Fibroblast of lung (primary cell): ENCODE measurements around the gene FXYD1. TPM values are rescaled to one million over a fixed set of nuclear protein-coding genes. Genes with fewer than 3 reads are reported as not detected.

Experiments used
- DNase-seq, 2 donors: peaks; one replicate each; pipeline versions ENCODE4 v3.0.0 to v3.0.0-alpha.2; 2010; ENCODE audit warnings: low read depth in 2 of 2
- H2AFZ ChIP-seq: 2 replicates; pipeline ENCODE4 v1.5.1; 2012; ENCODE audit warnings: low read length, control low read depth, inconsistent platforms
- H3K27ac ChIP-seq: 2 replicates; pipeline ENCODE4 v1.5.1; 2011; ENCODE audit warnings: low read length, control low read depth; ENCODE audit not compliant: insufficient read depth
- H3K27me3 ChIP-seq: 2 replicates; pipeline ENCODE4 v1.5.1; 2011; ENCODE audit warnings: mild to moderate bottlenecking, low read length; ENCODE audit not compliant: control insufficient read depth, insufficient read depth
- H3K36me3 ChIP-seq: 2 replicates; pipeline ENCODE4 v1.5.1; 2011; ENCODE audit warnings: low read length; ENCODE audit not compliant: control insufficient read depth, insufficient read depth
- H3K4me1 ChIP-seq: 2 replicates; pipeline ENCODE4 v1.5.1; 2011; ENCODE audit warnings: low read length; ENCODE audit not compliant: control insufficient read depth, insufficient read depth; ENCODE audit errors: extremely low read depth
- H3K4me2 ChIP-seq: 2 replicates; pipeline ENCODE4 v1.5.1; 2011; ENCODE audit warnings: low read length, control low read depth; ENCODE audit not compliant: insufficient read depth; ENCODE audit errors: extremely low read depth
- H3K4me3 ChIP-seq, 4 experiments: fragments of 200-600 bp in 1 of 4; sonication (generic) in 1 of 4; replicated peaks in 1 of 4; 2 replicates each; pipeline ENCODE4 v1.5.1; 2011 to 2016; ENCODE audit warnings: low read length in 4 of 4, low read depth in 3 of 4, mild to moderate bottlenecking in 3 of 4, control low read depth in 2 of 4, inconsistent platforms in 1 of 4, mixed read lengths in 1 of 4; ENCODE audit not compliant: insufficient read depth in 1 of 4; ENCODE audit errors: control extremely low read depth in 1 of 4
- H3K79me2 ChIP-seq: 2 replicates; pipeline ENCODE4 v1.5.1; 2012; ENCODE audit warnings: mild to moderate bottlenecking, low read length, inconsistent platforms; ENCODE audit not compliant: control insufficient read depth, insufficient read depth
- H3K9ac ChIP-seq: 2 replicates; pipeline ENCODE4 v1.5.1; 2011; ENCODE audit warnings: mild to moderate bottlenecking, low read length, control low read depth; ENCODE audit not compliant: insufficient read depth
- H3K9me3 ChIP-seq: 2 replicates; pipeline ENCODE4 v1.5.1; 2012; ENCODE audit warnings: low read depth, low read length; ENCODE audit not compliant: control insufficient read depth, insufficient read depth
- H4K20me1 ChIP-seq: 2 replicates; pipeline ENCODE4 v1.5.1; 2011; ENCODE audit warnings: low read length; ENCODE audit not compliant: control insufficient read depth, insufficient read depth; ENCODE audit errors: extremely low read depth
- EZH2 ChIP-seq: IDR thresholded peaks from 2 replicates; pipeline ENCODE4 v1.5.1; 2012; ENCODE audit warnings: low read length, control low read depth, mild to moderate bottlenecking; ENCODE audit errors: missing control alignments
- polyA plus RNA-seq, 2 donors: library from polyadenylated mRNA; depleted of rRNA in 1 of 2; stranded (reverse) in 1 of 2; unstranded in 1 of 2; fragments of >200 nt; gene quantifications; 2 replicates each; pipeline ENCODE4 v1.2.1, GENCODE V29; 2011 to 2012; ENCODE audit warnings: missing spikeins in 1 of 2
- total RNA-seq: library from RNA; depleted of rRNA; stranded (reverse); fragments of >200 nt; gene quantifications from 2 replicates; pipeline ENCODE4 v1.2.1, GENCODE V29; 2014
- TF ChIP-seq, protein P1 (sequence below), 2 donors: IDR thresholded peaks in 1 of 2; conservative IDR thresholded peaks in 1 of 2; 1 replicate in 1 of 2; 2 replicates in 1 of 2; pipeline ENCODE4 v1.5.1; 2011 to 2012; ENCODE audit warnings: low read length in 2 of 2, control low read depth in 1 of 2, inconsistent platforms in 1 of 2, low read depth in 1 of 2, mild to moderate bottlenecking in 1 of 2

Gene FXYD1
- total and polyA plus RNA-seq, 2 donors (not counting 1 experiment from before 2014, with no cell fraction given), result 4.5 to 7.5 TPM

DNA sequence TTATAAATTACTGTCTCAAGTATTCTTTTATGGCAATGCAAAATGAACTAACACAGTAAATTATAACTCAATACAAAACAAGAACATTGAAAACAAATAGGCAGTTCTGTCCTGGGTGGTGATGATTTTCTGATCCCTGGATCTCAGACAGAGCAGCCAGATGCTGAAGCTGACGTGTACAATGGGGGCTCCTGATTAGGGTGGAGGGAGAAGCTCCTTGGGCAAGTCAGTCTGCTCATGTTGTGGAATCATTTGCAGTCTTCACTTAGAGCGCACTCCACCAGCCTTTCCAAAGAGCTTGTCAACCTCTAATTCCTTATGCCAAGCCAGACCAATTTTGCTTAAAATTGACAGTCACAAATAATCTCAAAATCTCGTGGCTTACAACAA, 37.6 kb downstream of the FXYD1 start:
- Histone ChIP-seq H3K27me3 (no peaks in the 10 kb centered on the region), H3K4me3 (no peak overlapping the region), H3K4me2 (no peak overlapping the region), H3K36me3 (no peaks in the 10 kb centered on the region), H3K27ac (no peak overlapping the region), H3K9ac (no peak overlapping the region), H3K4me1 (peaks cover 2% of the 10 kb centered on the region), H3K9me3 (no peaks in the 10 kb centered on the region), H4K20me1 (no peaks in the 10 kb centered on the region), H3K79me2 (no peaks in the 10 kb centered on the region), H2AFZ (no peak overlapping the region)
- DNase-seq, result no peak
- TF ChIP-seq, protein P1, sequence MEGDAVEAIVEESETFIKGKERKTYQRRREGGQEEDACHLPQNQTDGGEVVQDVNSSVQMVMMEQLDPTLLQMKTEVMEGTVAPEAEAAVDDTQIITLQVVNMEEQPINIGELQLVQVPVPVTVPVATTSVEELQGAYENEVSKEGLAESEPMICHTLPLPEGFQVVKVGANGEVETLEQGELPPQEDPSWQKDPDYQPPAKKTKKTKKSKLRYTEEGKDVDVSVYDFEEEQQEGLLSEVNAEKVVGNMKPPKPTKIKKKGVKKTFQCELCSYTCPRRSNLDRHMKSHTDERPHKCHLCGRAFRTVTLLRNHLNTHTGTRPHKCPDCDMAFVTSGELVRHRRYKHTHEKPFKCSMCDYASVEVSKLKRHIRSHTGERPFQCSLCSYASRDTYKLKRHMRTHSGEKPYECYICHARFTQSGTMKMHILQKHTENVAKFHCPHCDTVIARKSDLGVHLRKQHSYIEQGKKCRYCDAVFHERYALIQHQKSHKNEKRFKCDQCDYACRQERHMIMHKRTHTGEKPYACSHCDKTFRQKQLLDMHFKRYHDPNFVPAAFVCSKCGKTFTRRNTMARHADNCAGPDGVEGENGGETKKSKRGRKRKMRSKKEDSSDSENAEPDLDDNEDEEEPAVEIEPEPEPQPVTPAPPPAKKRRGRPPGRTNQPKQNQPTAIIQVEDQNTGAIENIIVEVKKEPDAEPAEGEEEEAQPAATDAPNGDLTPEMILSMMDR (conservative IDR thresholded peaks at IDR 0.05 in 1 of 2, IDR thresholded peaks at IDR 0.05 in 1 of 2; ENCODE audit: low read depth in 1 of 2, low read length in 2 of 2), result no peak

DNA sequence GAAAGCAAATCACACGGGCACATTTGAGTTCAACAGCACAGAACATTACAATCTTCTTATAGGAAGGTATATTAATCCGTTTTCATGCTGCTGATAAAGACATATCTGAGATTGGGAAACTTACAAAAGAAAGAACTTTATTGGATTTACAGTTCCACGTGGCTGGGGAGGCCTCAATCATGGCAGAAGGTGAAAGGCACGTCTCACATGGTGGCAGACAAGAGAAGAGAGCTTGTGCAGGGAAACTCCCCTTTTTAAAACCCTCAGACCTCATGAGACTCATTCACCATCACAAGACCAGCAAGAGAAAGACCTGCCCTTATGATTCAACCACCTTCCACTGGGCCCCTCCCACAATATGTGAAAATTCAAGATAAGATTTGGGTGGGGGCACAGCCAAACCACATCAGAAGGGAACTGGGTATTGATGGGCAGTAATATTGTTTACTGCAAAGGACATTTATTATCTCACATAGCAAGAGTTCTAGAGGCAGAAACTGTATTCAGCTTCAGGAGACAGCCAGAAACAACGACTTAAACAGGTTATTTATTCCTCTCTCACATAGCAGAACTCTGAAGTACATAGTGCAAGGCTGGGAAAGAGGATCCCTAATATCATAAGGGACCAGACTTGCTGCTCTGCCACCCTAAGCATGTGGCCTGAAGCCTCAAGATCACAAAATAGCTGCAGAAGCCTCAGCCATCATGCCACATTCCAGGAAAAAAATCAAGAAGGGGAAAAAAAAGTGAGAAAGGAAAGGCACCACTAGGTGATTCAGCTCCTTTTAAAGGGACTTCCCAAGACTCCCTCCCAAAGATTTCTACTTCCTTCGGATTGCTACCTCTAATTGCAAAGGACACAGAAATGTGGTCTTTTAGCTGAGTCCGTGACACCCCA, 39.0 kb downstream of the FXYD1 start:
- H3K4me3 ChIP-seq, result no peak overlapping the region
- no peak for TF ChIP-seq EZH2
- no peaks in the 10 kb centered on the region for H4K20me1 ChIP-seq
- no peak overlapping the region for H2AFZ ChIP-seq
- no peak overlapping the region for H3K4me2 ChIP-seq
- DNase-seq, result no peak
- no peaks in the 10 kb centered on the region for H3K27me3 ChIP-seq
- no peaks in the 10 kb centered on the region for H3K9me3 ChIP-seq
- no peaks in the 10 kb centered on the region for H3K36me3 ChIP-seq
- peaks cover 2% of the 10 kb centered on the region for H3K4me1 ChIP-seq
- no peak overlapping the region for H3K9ac ChIP-seq
- H3K79me2 ChIP-seq, result no peaks in the 10 kb centered on the region
- H3K27ac ChIP-seq, result no peak overlapping the region

DNA sequence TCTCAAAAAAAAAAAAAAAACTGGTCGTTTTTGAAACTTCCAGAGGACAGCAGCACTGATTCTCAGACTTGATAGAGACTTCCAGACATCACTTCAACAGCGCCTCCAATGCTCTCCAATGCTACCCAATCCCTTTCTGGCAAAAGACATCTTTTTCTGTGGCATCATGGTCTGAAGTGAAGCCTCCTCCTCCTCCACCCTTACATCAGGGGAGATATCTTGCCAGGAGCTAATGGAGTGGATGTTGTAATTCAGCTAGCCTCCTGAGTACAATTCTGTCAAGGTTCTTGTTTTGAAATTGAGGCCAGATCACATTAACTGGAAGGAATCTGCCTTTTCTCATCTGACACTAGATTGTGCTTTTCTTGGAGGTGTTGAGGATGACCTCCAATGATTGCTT, 40.1 kb downstream of the FXYD1 start:
- Histone ChIP-seq H4K20me1 (no peaks in the 10 kb centered on the region), H2AFZ (no peak overlapping the region), H3K4me1 (peaks cover 2% of the 10 kb centered on the region), H3K9me3 (no peaks in the 10 kb centered on the region), H3K9ac (no peak overlapping the region), H3K79me2 (no peaks in the 10 kb centered on the region), H3K27ac (no peak overlapping the region), H3K4me3 (no peak overlapping the region), H3K27me3 (no peaks in the 10 kb centered on the region), H3K36me3 (no peaks in the 10 kb centered on the region), H3K4me2 (no peak overlapping the region)
- TF ChIP-seq EZH2, result no peak
- TF ChIP-seq, protein P1 (conservative IDR thresholded peaks at IDR 0.05 in 1 of 2, IDR thresholded peaks at IDR 0.05 in 1 of 2; ENCODE audit: low read depth in 1 of 2, low read length in 2 of 2), result no peak
- no peak for DNase-seq
